H1 (cell line): Measurements from ENCODE around the gene CASZ1. TPM values are rescaled to one million over a fixed set of nuclear protein-coding genes. Genes with fewer than 3 reads are reported as not detected.

Source experiments
- CTCF ChIA-PET: fragments of 300-600 bp; sonication (Branson Sonifier 250); formaldehyde crosslinking; loops from one replicate; lab custom pipeline; 2021; ENCODE audit not compliant: partially characterized antibody; lab: Charles Lee
- POLR2A ChIA-PET: fragments of 300-600 bp; sonication (Branson Sonifier 250); formaldehyde crosslinking; loops from one replicate; lab custom pipeline; 2021; ENCODE audit warnings: inconsistent platforms; ENCODE audit not compliant: partially characterized antibody; lab: Charles Lee
- DNase-seq, 2 experiments: peaks; one replicate each; pipeline versions ENCODE4 v3.0.0 to v3.0.0-alpha.2; 2010 to 2022; ENCODE audit warnings: low spot score in 2 of 2, low read depth in 1 of 2, mixed read lengths in 1 of 2
- FAIRE-seq: peaks from 2 replicates; lab custom pipeline; 2011; peaks lifted over from hg19 to GRCh38; lab: Jason Lieb, UNC
- H2AFZ ChIP-seq: 2 replicates; pipeline ENCODE4 v1.8.1; 2012; ENCODE audit warnings: low read length, inconsistent platforms
- H2AK5ac ChIP-seq: 2 replicates; pipeline ENCODE4 v1.6.1; 2013; ENCODE audit warnings: low read depth, low read length
- H2BK120ac ChIP-seq: replicated peaks from 2 replicates; pipeline ENCODE3; 2013; ENCODE audit warnings: low read depth, low read length, inconsistent platforms
- H2BK12ac ChIP-seq: 2 replicates; pipeline ENCODE4 v1.6.1; 2013; ENCODE audit warnings: low read depth, low read length
- H2BK15ac ChIP-seq: 2 replicates; pipeline ENCODE4 v1.6.1; 2013; ENCODE audit warnings: low read length
- H2BK20ac ChIP-seq: 2 replicates; pipeline ENCODE4 v1.6.1; 2013; ENCODE audit warnings: low read length
- H2BK5ac ChIP-seq: 2 replicates; pipeline ENCODE4 v1.6.1; 2013; ENCODE audit warnings: low read depth, low read length
- H3K14ac ChIP-seq: 2 replicates; pipeline ENCODE4 v1.6.1; 2013; ENCODE audit warnings: inconsistent platforms; ENCODE audit not compliant: insufficient read length
- H3K18ac ChIP-seq: 2 replicates; pipeline ENCODE4 v1.6.1; 2013; ENCODE audit warnings: low read length; ENCODE audit errors: extremely low read depth
- H3K23ac ChIP-seq: 2 replicates; pipeline ENCODE4 v1.6.1; 2013; ENCODE audit warnings: inconsistent platforms; ENCODE audit not compliant: insufficient read length
- H3K23me2 ChIP-seq: 2 replicates; pipeline ENCODE4 v1.6.1; 2013; ENCODE audit warnings: low read depth, low read length
- H3K27ac ChIP-seq: 2 replicates; pipeline ENCODE4 v1.6.1; 2011; ENCODE audit warnings: low read depth, low read length, inconsistent platforms
- H3K27me3 ChIP-seq, 4 experiments: replicated peaks in 1 of 4; 1 replicate in 1 of 4; 2 replicates in 3 of 4; pipeline versions ENCODE4 v1.6.1 to v1.8.1; 2011 to 2013; ENCODE audit warnings: low read length in 3 of 4, mild to moderate bottlenecking in 3 of 4, inconsistent platforms in 2 of 4, mixed read lengths in 2 of 4, moderate library complexity in 1 of 4; ENCODE audit not compliant: control insufficient read depth in 3 of 4, insufficient read depth in 3 of 4; ENCODE audit errors: extremely low read depth in 1 of 4
- H3K36me3 ChIP-seq, 4 experiments: 2 replicates each; pipeline versions ENCODE4 v1.6.1 to v1.8.1; 2011 to 2013; ENCODE audit warnings: mild to moderate bottlenecking in 4 of 4, low read length in 3 of 4, moderate library complexity in 2 of 4, control low read depth in 1 of 4, inconsistent platforms in 1 of 4; ENCODE audit not compliant: insufficient read depth in 4 of 4, control insufficient read depth in 2 of 4
- H3K4ac ChIP-seq: replicated peaks from 2 replicates; pipeline ENCODE3; 2013; ENCODE audit warnings: low read length, low read depth, mixed read lengths, inconsistent platforms; ENCODE audit not compliant: insufficient read length
- H3K4me1 ChIP-seq, 4 experiments: replicated peaks in 1 of 4; 1 replicate in 1 of 4; 2 replicates in 3 of 4; pipeline versions ENCODE4 v1.6.1 to v1.8.1; 2011 to 2013; ENCODE audit warnings: low read length in 3 of 4, inconsistent platforms in 2 of 4, mixed read lengths in 1 of 4; ENCODE audit not compliant: insufficient read depth in 4 of 4, control insufficient read depth in 3 of 4
- H3K4me2 ChIP-seq, 2 experiments: 2 replicates each; pipeline versions ENCODE4 v1.6.1 to v1.8.1; 2011 to 2013; ENCODE audit warnings: low read depth in 2 of 2, low read length in 2 of 2, control low read depth in 1 of 2, inconsistent platforms in 1 of 2, mild to moderate bottlenecking in 1 of 2; ENCODE audit not compliant: insufficient read depth in 1 of 2
- H3K4me3 ChIP-seq, 4 experiments: fragments of 200-600, 300-600 bp in 1 of 4; sonication (generic), shearing (Covaris generic), sonication (Bioruptor Twin) in 1 of 4; 2 replicates each; pipeline versions ENCODE4 v1.5.1 to v1.8.1; 2011 to 2016; ENCODE audit warnings: low read length in 4 of 4, low read depth in 3 of 4, control low read depth in 2 of 4, inconsistent platforms in 2 of 4, mild to moderate bottlenecking in 2 of 4, mixed read lengths in 1 of 4, moderate library complexity in 1 of 4; ENCODE audit not compliant: insufficient read depth in 2 of 4; ENCODE audit errors: extremely low read depth in 1 of 4
- H3K56ac ChIP-seq: replicated peaks from 2 replicates; pipeline ENCODE3; 2013; ENCODE audit warnings: low read depth, mild to moderate bottlenecking, mixed read lengths, low read length, inconsistent platforms; ENCODE audit not compliant: insufficient read length
- H3K79me1 ChIP-seq: 2 replicates; pipeline ENCODE4 v1.6.1; 2013; ENCODE audit warnings: low read depth, low read length, control low read depth
- H3K79me2 ChIP-seq, 2 experiments: 2 replicates each; pipeline versions ENCODE4 v1.6.1 to v1.8.1; 2012 to 2013; ENCODE audit warnings: low read length in 2 of 2, mild to moderate bottlenecking in 2 of 2, inconsistent platforms in 1 of 2; ENCODE audit not compliant: insufficient read depth in 2 of 2, control insufficient read depth in 1 of 2
- H3K9ac ChIP-seq, 4 experiments: replicated peaks in 1 of 4; 1 replicate in 1 of 4; 2 replicates in 3 of 4; pipeline versions ENCODE4 v1.6.1 to v1.8.1; 2011 to 2013; ENCODE audit warnings: low read depth in 3 of 4, low read length in 3 of 4, control low read depth in 2 of 4, mild to moderate bottlenecking in 2 of 4, moderate library complexity in 2 of 4, inconsistent platforms in 1 of 4; ENCODE audit errors: extremely low read depth in 1 of 4
- H3K9me3 ChIP-seq, 2 experiments: 2 replicates each; pipeline versions ENCODE4 v1.6.1 to v1.8.1; 2012 to 2013; ENCODE audit warnings: mild to moderate bottlenecking in 2 of 2, moderate library complexity in 2 of 2, control low read depth in 1 of 2, inconsistent platforms in 1 of 2, low read depth in 1 of 2, low read length in 1 of 2, mixed read lengths in 1 of 2; ENCODE audit not compliant: insufficient read depth in 2 of 2
- H4K20me1 ChIP-seq, 2 experiments: replicated peaks in 1 of 2; 2 replicates each; pipeline versions ENCODE3 to v1.8.1; 2011 to 2013; ENCODE audit warnings: inconsistent platforms in 2 of 2, low read length in 2 of 2, mild to moderate bottlenecking in 1 of 2; ENCODE audit not compliant: insufficient read depth in 2 of 2, control insufficient read depth in 1 of 2
- H4K5ac ChIP-seq: 2 replicates; pipeline ENCODE4 v1.6.1; 2013; ENCODE audit warnings: low read length, low read depth, mixed read lengths, inconsistent platforms; ENCODE audit not compliant: insufficient read length
- H4K8ac ChIP-seq: 2 replicates; pipeline ENCODE4 v1.8.0; 2013; ENCODE audit warnings: mild to moderate bottlenecking, moderate library complexity, low read length, inconsistent platforms; ENCODE audit not compliant: insufficient read depth; ENCODE audit errors: extremely low read depth
- H4K91ac ChIP-seq: replicated peaks from 2 replicates; pipeline ENCODE3; 2013; ENCODE audit warnings: low read length, mixed read lengths, inconsistent platforms; ENCODE audit not compliant: insufficient read length
- JUND ChIP-seq: IDR thresholded peaks from 2 replicates; pipeline ENCODE4 v1.6.1; 2011; ENCODE audit warnings: mild to moderate bottlenecking, improper control_type of control experiment, low read length
- KDM5A ChIP-seq: fragments of 200-600 bp; IDR thresholded peaks from 2 replicates; pipeline ENCODE4 v1.7.1; 2012; ENCODE audit warnings: mild to moderate bottlenecking, low read length, inconsistent platforms, mixed read lengths
- MAX ChIP-seq: IDR thresholded peaks from 2 replicates; pipeline ENCODE4 v1.6.1; 2012; ENCODE audit warnings: inconsistent platforms
- NRF1 ChIP-seq: IDR thresholded peaks from 2 replicates; pipeline ENCODE4 v1.6.1; 2011; ENCODE audit warnings: mild to moderate bottlenecking, low read depth, low read length, improper control_type of control experiment
- POLR2AphosphoS5 ChIP-seq: IDR thresholded peaks from 2 replicates; pipeline ENCODE4 v1.6.1; 2011; ENCODE audit warnings: low read depth, low read length
- RAD21 ChIP-seq, 2 experiments: IDR thresholded peaks in 1 of 2; conservative IDR thresholded peaks in 1 of 2; 2 replicates each; pipeline ENCODE4 v1.6.1; 2011; ENCODE audit warnings: low read depth in 2 of 2, low read length in 2 of 2, improper control_type of control experiment in 1 of 2, inconsistent platforms in 1 of 2, mild to moderate bottlenecking in 1 of 2, moderate library complexity in 1 of 2
- SAP30 ChIP-seq: fragments of 300-600 bp; sonication (generic); IDR thresholded peaks from 2 replicates; pipeline ENCODE4 v1.7.1; 2012; ENCODE audit warnings: low read length, moderate library complexity, mild to moderate bottlenecking, inconsistent platforms; ENCODE audit not compliant: insufficient read depth, insufficient replicate concordance
- SUZ12 ChIP-seq: fragments of 200-600 bp; sonication (generic); IDR thresholded peaks from 2 replicates; pipeline ENCODE4 v1.6.1; 2012; ENCODE audit warnings: mild to moderate bottlenecking, inconsistent platforms, low read length, moderate library complexity, mixed read lengths
- TBP ChIP-seq: IDR thresholded peaks from 2 replicates; pipeline ENCODE4 v1.6.1; 2011; ENCODE audit warnings: low read depth, low read length, improper control_type of control experiment
- ZNF274 ChIP-seq: IDR thresholded peaks from 2 replicates; pipeline ENCODE4 v1.7.0; 2012; ENCODE audit warnings: low read length, borderline replicate concordance; ENCODE audit errors: extremely low read depth
- WGBS, 2 experiments: shearing (Covaris generic) in 1 of 2; methylation state at CpG; one replicate each; pipeline versions ENCODE4 v1.1.6 to v1.1.7; 2013 to 2015; ENCODE audit warnings: low lambda C conversion rate in 2 of 2, mixed read lengths in 2 of 2, inconsistent platforms in 1 of 2, low coverage in 1 of 2, missing lambda C conversion rate in 1 of 2; ENCODE audit not compliant: insufficient replicate concordance in 2 of 2, insufficient coverage in 1 of 2, insufficient read length in 1 of 2; ENCODE audit errors: extremely low coverage in 1 of 2, missing lambda C conversion rate in 1 of 2; 5-methylcytosine and 5-hydroxymethylcytosine counted together
- polyA plus RNA-seq, 7 experiments: library from polyadenylated mRNA; depleted of rRNA in 3 of 7; stranded (reverse) in 5 of 7; unstranded in 2 of 7; fragments of >200 nt in 5 of 7; fragments of 200-250 nt in 2 of 7; gene quantifications; 1 replicate in 5 of 7; 2 replicates in 1 of 7; 4 replicates in 1 of 7; pipeline versions ENCODE4 v1.2.1 to v1.2.3, GENCODE V29; 2011 to 2013; ENCODE audit warnings: missing spikeins in 2 of 7, mixed read lengths in 2 of 7
- total RNA-seq: library from RNA; stranded (reverse); fragmentation: NEBNext Ultra II Directional; extraction: Animal tissue kit (Norgen Biotek cat#: 25700); gene quantifications from 2 replicates; pipeline ENCODE4 v1.2.1, GENCODE V29; 2021

The CASZ1 gene
- total and polyA plus RNA-seq, 2 of the 8 experiments (the other 6 are each of a cell fraction or from before 2014, with no cell fraction given), result 4.4 to 7.7 TPM

DNA sequence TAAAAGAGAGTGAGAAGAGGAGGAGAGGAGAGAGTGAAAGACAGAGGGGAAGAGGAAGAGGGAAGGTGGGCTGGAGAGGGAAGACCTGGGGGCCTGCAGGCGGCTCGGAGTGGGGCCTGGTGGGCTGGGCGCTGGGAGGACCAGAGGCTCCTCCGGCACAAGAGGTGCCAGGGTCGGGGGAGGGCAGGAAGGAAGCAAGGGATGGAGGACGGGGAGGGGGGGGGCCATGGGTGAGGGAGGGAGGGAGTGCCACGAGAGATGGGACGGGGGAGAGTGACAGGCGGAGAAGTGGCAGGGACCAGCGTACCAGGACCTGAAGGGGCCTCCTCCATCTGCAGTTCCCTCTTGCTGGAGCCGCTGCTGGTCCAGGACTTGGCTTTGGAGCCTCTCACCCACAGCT lies 87.7 kb downstream of the CASZ1 start:
- Histone ChIP-seq H3K79me2 (no peaks in the 10 kb centered on the region), H2BK15ac (no peak overlapping the region), H3K23ac (no peak overlapping the region), H2BK12ac (no peak overlapping the region), H2AK5ac (no peak overlapping the region), H4K20me1 (no peaks in the 10 kb centered on the region), H3K4me1 (peaks cover 5 to 37% (median 19%) of the 10 kb centered on the region in 4 experiments), H3K9ac (no peak overlapping the region), H3K14ac (no peak overlapping the region), H4K5ac (no peak overlapping the region), H4K91ac (peak overlapping the region; percentile 47), H3K4me2 (peak overlapping the region; percentile 30 to 46; a peak in 3 of 4 replicates), H3K23me2 (peaks cover 4% of the 10 kb centered on the region; the same call in 1 of the 2 replicates), H3K79me1 (no peaks in the 10 kb centered on the region), H3K18ac (no peak overlapping the region; the same call in 1 of the 2 replicates), H3K27me3 (peaks cover 0 to 6% (median 2%) of the 10 kb centered on the region in 4 experiments; a peak in 2 of 7 replicates), H2BK20ac (no peak overlapping the region), H4K8ac (peak overlapping the region; percentile 40), H3K36me3 (no peaks in the 10 kb centered on the region), H2BK5ac (no peak overlapping the region), H3K56ac (no peak overlapping the region), H2AFZ (no peak overlapping the region), H3K4me3 (peak overlapping the region in 1 of 4 experiments; percentile 33; a peak in 1 of 8 replicates), H2BK120ac (no peak overlapping the region), H3K9me3 (no peaks in the 10 kb centered on the region), H3K4ac (no peak overlapping the region), H3K27ac (no peak overlapping the region)
- TF ChIP-seq TBP (no peak), SUZ12 (no peak), MAX (no peak), SAP30 (no peak), POLR2AphosphoS5 (no peak), JUND (no peak), ZNF274 (no peak), KDM5A (no peak), RAD21 (IDR thresholded peaks at IDR 0.05 in 1 of 2, conservative IDR thresholded peaks at IDR 0.05 in 1 of 2; ENCODE audit: low read depth in 2 of 2, low read length in 2 of 2) (no peak), NRF1 (no peak)
- POLR2A ChIA-PET, result no interaction called here
- CTCF ChIA-PET, result no interaction called here
- DNase-seq (no peak), FAIRE-seq (no peak)
- WGBS, 2 experiments, result 77% methylated on average over 5 of the region's 11 CpGs; no CpG with 5 or more reads in 1 of the 2 experiments
